Tibial artery (tissue), 4 donors: ENCODE data around the gene FUT4.
"Not testable (repeated sequence)": the region's sequence is repeated elsewhere in the genome, so short reads cannot be mapped to it uniquely, and the experiment has no call there.

Experiments used
- DNase-seq, 2 donors: peaks; one replicate each; pipeline ENCODE4 v3.0.0-alpha.2; 2019
- H3K27ac ChIP-seq, 2 donors: fragments of 200-600 bp; sonication (generic) in 1 of 2; 1 replicate in 1 of 2; 2 replicates in 1 of 2; pipeline ENCODE4 v1.5.1; 2018 to 2019; ENCODE audit warnings: mild to moderate bottlenecking in 1 of 2
- H3K27me3 ChIP-seq, 2 donors: fragments of 200-600 bp; sonication (generic) in 1 of 2; one replicate each; pipeline versions ENCODE4 v1.5.1 to v1.6.0; 2016 to 2019
- H3K36me3 ChIP-seq, 3 donors: fragments of 200-600 bp; sonication (generic) in 2 of 3; one replicate each; pipeline ENCODE4 v1.5.1; 2016 to 2019; ENCODE audit warnings: mild to moderate bottlenecking in 2 of 3
- H3K4me1 ChIP-seq, 4 donors: fragments of 200-600 bp; sonication (generic) in 2 of 4; 1 replicate in 3 of 4; 2 replicates in 1 of 4; pipeline ENCODE4 v1.5.1; 2016 to 2019
- H3K4me3 ChIP-seq, 2 donors: fragments of 200-600 bp; sonication (generic) in 1 of 2; 1 replicate in 1 of 2; 2 replicates in 1 of 2; pipeline ENCODE4 v1.5.1; 2018 to 2019; ENCODE audit warnings: mild to moderate bottlenecking in 2 of 2
- H3K9me3 ChIP-seq, 3 donors: fragments of 200-600 bp; sonication (generic) in 1 of 3; one replicate each; pipeline ENCODE4 v1.5.1; 2016 to 2019
- intact Hi-C: fragments of 100-400 bp; cut with DNase I; formaldehyde crosslinking; loops from one replicate; pipeline ENCODE4 v1.15.0; 2023; ENCODE audit warnings: low total_unique reads
- TF ChIP-seq, protein P1 (sequence below), 2 experiments: fragments of 200-600 bp in 1 of 2; fragments of 450-650 bp in 1 of 2; IDR thresholded peaks; one replicate each; pipeline ENCODE4 v1.5.1; 2017 to 2019; ENCODE audit warnings: antibody characterized with exemption in 2 of 2, mild to moderate bottlenecking in 1 of 2, moderate library complexity in 1 of 2

The FUT4 gene

DNA sequence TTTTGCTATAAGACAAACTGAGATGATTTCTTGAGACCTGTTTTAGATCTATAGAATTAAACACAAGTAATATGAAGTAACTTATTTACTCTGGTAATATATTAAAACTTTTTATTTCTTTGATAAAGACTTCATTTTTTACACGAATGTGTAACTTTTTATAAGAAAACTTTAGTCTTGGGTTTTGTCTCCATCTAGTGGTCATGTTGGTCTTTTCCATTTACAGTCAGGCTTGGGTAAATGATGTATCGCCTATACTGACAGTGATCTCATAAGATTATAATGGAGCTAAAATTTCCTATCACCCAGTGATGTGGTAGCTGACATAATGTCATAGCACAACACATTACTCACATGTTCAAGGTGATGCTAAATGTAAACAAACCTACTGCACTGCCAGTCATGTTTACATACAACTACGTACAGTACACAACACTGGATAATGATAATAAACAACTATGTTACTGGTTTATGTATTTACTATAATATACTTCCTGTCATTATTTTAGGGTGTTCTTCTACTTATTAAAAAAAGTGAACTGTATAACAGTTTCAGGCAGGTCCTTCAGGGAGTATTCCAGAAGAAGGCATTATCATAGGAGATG lies 38.9 kb upstream of the FUT4 start:
- Histone ChIP-seq H3K27ac (no peak overlapping the region), H3K4me1 (no peaks in the 10 kb centered on the region), H3K27me3 (no peaks in the 10 kb centered on the region), H3K4me3 (no peak overlapping the region), H3K36me3 (peaks cover 14 to 28% (median 15%) of the 10 kb centered on the region in 3 donors), H3K9me3 (no peaks in the 10 kb centered on the region)
- intact Hi-C loops = loop anchor here (10.0 kb wide), 1 partner anchor 610 kb away; no protein-coding TSS in a partner anchor
- no peak for DNase-seq
- TF ChIP-seq, protein P1, sequence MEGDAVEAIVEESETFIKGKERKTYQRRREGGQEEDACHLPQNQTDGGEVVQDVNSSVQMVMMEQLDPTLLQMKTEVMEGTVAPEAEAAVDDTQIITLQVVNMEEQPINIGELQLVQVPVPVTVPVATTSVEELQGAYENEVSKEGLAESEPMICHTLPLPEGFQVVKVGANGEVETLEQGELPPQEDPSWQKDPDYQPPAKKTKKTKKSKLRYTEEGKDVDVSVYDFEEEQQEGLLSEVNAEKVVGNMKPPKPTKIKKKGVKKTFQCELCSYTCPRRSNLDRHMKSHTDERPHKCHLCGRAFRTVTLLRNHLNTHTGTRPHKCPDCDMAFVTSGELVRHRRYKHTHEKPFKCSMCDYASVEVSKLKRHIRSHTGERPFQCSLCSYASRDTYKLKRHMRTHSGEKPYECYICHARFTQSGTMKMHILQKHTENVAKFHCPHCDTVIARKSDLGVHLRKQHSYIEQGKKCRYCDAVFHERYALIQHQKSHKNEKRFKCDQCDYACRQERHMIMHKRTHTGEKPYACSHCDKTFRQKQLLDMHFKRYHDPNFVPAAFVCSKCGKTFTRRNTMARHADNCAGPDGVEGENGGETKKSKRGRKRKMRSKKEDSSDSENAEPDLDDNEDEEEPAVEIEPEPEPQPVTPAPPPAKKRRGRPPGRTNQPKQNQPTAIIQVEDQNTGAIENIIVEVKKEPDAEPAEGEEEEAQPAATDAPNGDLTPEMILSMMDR (IDR thresholded peaks at IDR 0.05) = peak; percentile 53 to 55

DNA sequence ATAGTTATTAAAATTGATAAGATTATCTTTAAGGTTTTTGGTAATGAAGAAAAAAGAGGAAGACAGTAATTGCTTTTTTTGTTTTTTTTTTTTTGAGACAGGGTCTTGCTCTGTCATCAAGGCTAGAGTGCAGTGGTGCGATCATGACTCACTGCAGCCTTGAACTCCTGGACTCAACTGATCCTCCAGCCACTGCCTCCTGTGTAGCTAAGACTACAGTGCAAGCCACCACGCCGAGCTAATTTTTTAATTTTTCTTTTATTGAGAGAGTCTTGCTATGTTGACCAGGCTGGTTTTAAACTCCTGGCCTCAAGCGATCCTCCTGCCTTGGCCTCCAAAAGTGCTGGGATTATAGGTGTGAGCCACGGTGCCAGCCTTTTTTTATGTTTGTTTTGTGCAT lies 37.2 kb upstream of the FUT4 start:
- H3K9me3 ChIP-seq, H3K4me3 ChIP-seq, DNase-seq, H3K27ac ChIP-seq, H3K27me3 ChIP-seq, H3K4me1 ChIP-seq: not testable (repeated sequence)
- H3K36me3 ChIP-seq = peaks cover 6 to 10% (median 9%) of the 10 kb centered on the region in 3 donors
- intact Hi-C loops = loop anchor here (10.0 kb wide), 1 partner anchor 612 kb away; no protein-coding TSS in a partner anchor

DNA sequence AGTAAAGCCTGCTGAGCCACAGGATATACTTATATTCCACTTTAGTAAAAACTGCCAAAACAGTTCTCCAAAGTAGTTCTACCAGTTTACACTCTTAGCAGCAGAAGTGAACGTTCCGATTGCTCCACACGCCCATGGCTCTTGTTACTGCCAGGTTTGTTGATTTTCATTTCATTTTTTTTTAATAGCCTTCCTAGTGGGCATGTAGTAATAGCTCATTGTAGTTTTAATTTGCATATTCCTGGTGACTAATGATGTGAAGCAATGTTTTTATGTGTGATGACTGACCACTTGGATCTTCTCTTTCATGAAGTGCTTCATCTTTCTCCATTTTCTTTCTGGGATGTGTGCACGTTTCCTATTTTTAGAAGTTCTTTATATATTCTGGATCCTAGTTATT lies 36.2 kb upstream of the FUT4 start:
- TF ChIP-seq, protein P1 (IDR thresholded peaks at IDR 0.05) = no peak
- Histone ChIP-seq H3K9me3 (no peaks in the 10 kb centered on the region), H3K4me1 (peaks cover 0 to 8% (median 3%) of the 10 kb centered on the region in 4 donors), H3K27me3 (peaks cover 0 to 5% of the 10 kb centered on the region in 2 donors), H3K4me3 (no peak overlapping the region), H3K27ac (no peak overlapping the region), H3K36me3 (peaks cover 0 to 3% (median 0%) of the 10 kb centered on the region in 3 donors)
- intact Hi-C loops = loop anchor here (10.0 kb wide), 1 partner anchor 613 kb away; no protein-coding TSS in a partner anchor
- no peak for DNase-seq

DNA sequence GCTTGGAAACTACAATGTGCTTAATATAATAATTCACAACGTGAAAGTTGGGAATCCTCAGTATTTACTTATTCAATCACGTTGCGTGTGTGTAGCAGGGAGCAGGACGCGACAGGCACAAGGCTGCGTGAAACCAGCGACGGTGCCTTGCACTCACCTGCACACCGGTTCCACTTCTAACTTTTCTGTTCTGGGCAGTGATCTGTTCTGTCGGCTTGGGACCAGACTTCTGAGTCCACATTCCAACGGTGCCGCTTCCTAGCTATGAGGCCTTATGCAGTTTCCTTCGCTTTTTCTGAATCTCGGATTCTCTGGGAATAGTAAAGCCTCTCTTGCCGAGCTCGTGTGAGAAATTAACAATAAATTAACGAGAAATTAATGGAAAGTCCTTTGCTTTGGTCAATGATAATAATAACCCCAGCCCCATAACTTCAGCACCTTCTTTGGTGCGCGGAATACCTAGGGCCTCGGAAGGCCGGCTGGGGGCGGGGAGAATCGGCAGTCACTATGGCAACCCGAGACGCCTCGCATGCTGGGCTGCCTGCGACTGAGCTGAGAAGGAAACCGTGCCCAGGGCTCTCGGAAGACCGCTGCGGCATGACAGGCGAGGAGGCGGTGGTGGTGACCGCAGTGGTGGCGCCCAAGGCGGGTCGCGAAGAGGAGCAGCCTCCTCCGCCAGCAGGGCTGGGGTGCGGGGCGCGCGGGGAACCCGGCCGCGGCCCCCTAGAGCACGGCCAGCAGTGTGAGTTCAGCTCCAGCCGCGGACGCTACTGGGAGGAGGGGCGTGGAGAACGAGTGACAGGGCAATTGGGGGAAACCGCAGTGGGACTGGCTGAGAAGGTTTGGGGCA lies 31.6 kb upstream of the FUT4 start, which contains the start of gene C11orf97:
Gene C11orf97, plus strand, starts transcription at position 530 of the 850 bp plus-strand sequence. Its CDS starts 68 bp downstream, at position 598.
- peak; percentile 47 to 74 for DNase-seq
- Histone ChIP-seq H3K27ac (no peak within 1 kb of the TSS), H3K36me3 (no peaks in the 10 kb centered on the region), H3K9me3 (no peaks in the 10 kb centered on the region), H3K4me1 (peaks cover 0 to 13% (median 7%) of the 10 kb centered on the region in 4 donors), H3K27me3 (peaks cover 0 to 5% of the 10 kb centered on the region in 2 donors), H3K4me3 (peak within 1 kb of the TSS; percentile 47 to 57)
- intact Hi-C loops = no loop called here
- TF ChIP-seq, protein P1 (IDR thresholded peaks at IDR 0.05) = no peak

DNA sequence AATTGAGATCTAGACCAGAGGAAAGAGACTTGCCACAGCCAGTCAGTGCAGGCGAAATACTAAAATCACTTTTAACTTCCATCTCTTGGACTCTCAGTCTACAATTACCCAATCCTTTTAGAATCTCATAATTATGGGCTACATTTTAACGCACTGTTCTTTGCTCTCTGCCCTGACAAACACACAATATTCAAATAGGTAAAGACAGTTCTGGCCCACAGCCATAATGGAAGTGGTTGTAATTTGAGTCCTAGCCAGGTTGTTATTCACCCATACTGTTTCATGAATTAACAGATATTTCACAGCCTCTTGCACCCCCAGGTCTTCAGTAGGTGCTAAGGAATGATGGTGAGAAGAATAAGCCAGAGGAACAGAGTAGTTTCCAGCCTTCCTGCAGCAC lies 30.6 kb upstream of the FUT4 start:
- Histone ChIP-seq H3K27ac (no peak overlapping the region), H3K27me3 (peaks cover 0 to 5% of the 10 kb centered on the region in 2 donors), H3K9me3 (no peaks in the 10 kb centered on the region), H3K4me3 (no peak overlapping the region), H3K36me3 (no peaks in the 10 kb centered on the region), H3K4me1 (peaks cover 0 to 13% (median 7%) of the 10 kb centered on the region in 4 donors)
- TF ChIP-seq, protein P1 (IDR thresholded peaks at IDR 0.05) = no peak
- intact Hi-C loops = no loop called here
- DNase-seq = no peak

DNA sequence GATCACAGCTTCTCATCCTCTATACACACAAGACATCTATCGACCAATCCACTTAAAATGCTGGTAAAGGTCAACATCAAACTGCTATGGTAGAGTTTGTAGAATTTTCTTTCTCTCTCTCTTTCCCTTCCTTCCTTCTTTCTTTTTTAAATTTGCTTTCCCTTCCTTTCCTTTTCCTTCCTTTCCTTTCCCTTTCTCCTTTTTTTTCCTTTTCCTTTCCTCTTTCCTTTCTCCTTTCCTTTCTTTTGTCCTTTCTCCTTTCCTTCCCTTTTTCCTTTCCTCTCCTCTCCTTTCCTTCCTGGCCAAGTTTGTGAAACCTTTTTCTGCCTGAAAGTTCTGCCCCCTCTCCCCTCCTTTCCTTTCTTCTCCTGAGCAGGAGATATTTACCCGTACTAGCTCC lies 28.3 kb upstream of the FUT4 start:
- Histone ChIP-seq H3K27ac (no peak overlapping the region), H3K27me3 (peaks cover 0 to 5% of the 10 kb centered on the region in 2 donors), H3K4me3 (no peak overlapping the region), H3K36me3 (no peaks in the 10 kb centered on the region), H3K9me3 (no peaks in the 10 kb centered on the region), H3K4me1 (peaks cover 0 to 13% (median 7%) of the 10 kb centered on the region in 4 donors)
- TF ChIP-seq, protein P1 (IDR thresholded peaks at IDR 0.05) = no peak
- no peak for DNase-seq
- intact Hi-C loops = no loop called here
